IMR-90 (cell line): ENCODE results near the gene U2SURP. TPM values are rescaled to one million over a fixed set of nuclear protein-coding genes. Genes with fewer than 3 reads are reported as not detected.
A peak's percentile ranks its signal among the peaks of the same experiment; 100 is the strongest.

Experiments used
- ATAC-seq: fragments of 200-7000 bp; cut with Tn5 transposase; 2 replicates; pipeline ENCODE4 v1.9.1; 2020; ENCODE audit warnings: low read depth, mild to moderate bottlenecking, moderate library complexity
- BruUV-seq: library from RNA; stranded (reverse); fragments of 400-500 nt; replicated peaks from 2 replicates; lab custom pipeline; 2021; lab: Mats Ljungman, UMichigan
- CTCF ChIA-PET: fragments of 300-600 bp; formaldehyde crosslinking; extraction: SDS; loops from one replicate; lab custom pipeline; 2021; ENCODE audit warnings: antibody characterized with exemption; lab: Yijun Ruan, JAX
- POLR2A ChIA-PET: fragments of 300-600 bp; sonication (Branson Sonifier 250); formaldehyde crosslinking; loops from one replicate; lab custom pipeline; 2022; ENCODE audit warnings: antibody characterized with exemption; ENCODE audit not compliant: unreplicated experiment; lab: Charles Lee
- DNase-seq: peaks from one replicate; pipeline ENCODE4 v3.0.0; 2013
- H2AFZ ChIP-seq: replicated peaks from 2 replicates; pipeline ENCODE3; 2013; ENCODE audit warnings: low read length, mild to moderate bottlenecking; ENCODE audit not compliant: poor library complexity
- H2AK5ac ChIP-seq: 2 replicates; pipeline ENCODE4 v1.6.1; 2013; ENCODE audit warnings: low read depth, low read length, inconsistent platforms
- H2AK9ac ChIP-seq: replicated peaks from 2 replicates; pipeline ENCODE3; 2013; ENCODE audit warnings: mild to moderate bottlenecking, low read depth, low read length, moderate library complexity; ENCODE audit not compliant: poor library complexity
- H2BK120ac ChIP-seq: 2 replicates; pipeline ENCODE4 v1.6.1; 2013; ENCODE audit warnings: low read depth, low read length, inconsistent platforms
- H2BK15ac ChIP-seq: 3 replicates; pipeline ENCODE4 v1.6.1; 2013; ENCODE audit warnings: low read depth, low read length, inconsistent platforms
- H2BK20ac ChIP-seq: 2 replicates; pipeline ENCODE4 v1.6.1; 2013; ENCODE audit warnings: low read depth, mild to moderate bottlenecking, inconsistent platforms, low read length, moderate library complexity
- H2BK5ac ChIP-seq: 2 replicates; pipeline ENCODE4 v1.6.1; 2013; ENCODE audit warnings: mild to moderate bottlenecking, low read depth, low read length, inconsistent platforms; ENCODE audit not compliant: poor library complexity, severe bottlenecking
- H3K14ac ChIP-seq: replicated peaks from 2 replicates; pipeline ENCODE4 v1.6.1; 2013; ENCODE audit warnings: low read depth, low read length, inconsistent platforms
- H3K18ac ChIP-seq: 2 replicates; pipeline ENCODE4 v1.6.1; 2013; ENCODE audit warnings: low read depth, low read length, control low read depth
- H3K23ac ChIP-seq: 2 replicates; pipeline ENCODE4 v1.6.1; 2013; ENCODE audit warnings: low read depth, low read length, inconsistent platforms
- H3K27ac ChIP-seq: 2 replicates; pipeline ENCODE4 v1.5.1; 2013; ENCODE audit warnings: mild to moderate bottlenecking, control low read depth, low read length; ENCODE audit not compliant: insufficient read depth
- H3K27me3 ChIP-seq: 2 replicates; pipeline ENCODE4 v1.6.1; 2013; ENCODE audit warnings: low read length; ENCODE audit not compliant: control insufficient read depth, insufficient read depth
- H3K36me3 ChIP-seq: 2 replicates; pipeline ENCODE4 v1.6.1; 2013; ENCODE audit warnings: low read length, mixed read lengths; ENCODE audit not compliant: control insufficient read depth, insufficient read depth
- H3K4ac ChIP-seq: 2 replicates; pipeline ENCODE4 v1.6.1; 2013; ENCODE audit warnings: low read depth, low read length, inconsistent platforms
- H3K4me1 ChIP-seq: 2 replicates; pipeline ENCODE4 v1.6.1; 2013; ENCODE audit warnings: low read length, mixed read lengths; ENCODE audit not compliant: control insufficient read depth, insufficient read depth
- H3K4me2 ChIP-seq: 2 replicates; pipeline ENCODE4 v1.6.1; 2013; ENCODE audit warnings: low read depth, mild to moderate bottlenecking, control low read depth, low read length, moderate library complexity
- H3K4me3 ChIP-seq: 2 replicates; pipeline ENCODE4 v1.5.1; 2013; ENCODE audit warnings: low read depth, mild to moderate bottlenecking, control low read depth, low read length, moderate library complexity; ENCODE audit not compliant: insufficient read depth
- H3K56ac ChIP-seq: 2 replicates; pipeline ENCODE4 v1.6.1; 2013; ENCODE audit warnings: low read length, inconsistent platforms; ENCODE audit not compliant: insufficient read depth; ENCODE audit errors: extremely low read depth
- H3K79me1 ChIP-seq, 2 experiments: 2 replicates each; pipeline ENCODE4 v1.6.1; 2013; ENCODE audit warnings: low read length in 2 of 2, inconsistent platforms in 1 of 2, low read depth in 1 of 2
- H3K9ac ChIP-seq: 2 replicates; pipeline ENCODE4 v1.6.1; 2013; ENCODE audit warnings: low read depth, low read length, control low read depth
- H3K9me1 ChIP-seq: 2 replicates; pipeline ENCODE4 v1.6.1; 2013; ENCODE audit warnings: low read length, inconsistent platforms; ENCODE audit not compliant: insufficient read depth
- H3K9me3 ChIP-seq: 2 replicates; pipeline ENCODE4 v1.6.1; 2013; ENCODE audit warnings: low read length; ENCODE audit not compliant: control insufficient read depth, insufficient read depth
- H4K20me1 ChIP-seq: 2 replicates; pipeline ENCODE4 v1.6.1; 2013; ENCODE audit warnings: low read length, inconsistent platforms; ENCODE audit not compliant: insufficient read depth
- H4K5ac ChIP-seq: 2 replicates; pipeline ENCODE4 v1.6.1; 2013; ENCODE audit warnings: mild to moderate bottlenecking, low read depth, low read length, control low read depth
- H4K8ac ChIP-seq, 2 experiments: 2 replicates each; pipeline ENCODE4 v1.6.1; 2013; ENCODE audit warnings: low read depth in 2 of 2, low read length in 2 of 2, control low read depth in 1 of 2, inconsistent platforms in 1 of 2
- H4K91ac ChIP-seq: 2 replicates; pipeline ENCODE4 v1.6.1; 2013; ENCODE audit warnings: low read depth, low read length, inconsistent platforms; ENCODE audit not compliant: insufficient read depth
- BHLHE40 ChIP-seq: fragments of 150-350 bp; IDR thresholded peaks from 2 replicates; pipeline ENCODE4 v1.6.1; 2016; ENCODE audit warnings: mild to moderate bottlenecking, low read depth, low read length
- CHD1 ChIP-seq: IDR thresholded peaks from 2 replicates; pipeline ENCODE4 v1.6.1; 2012; ENCODE audit warnings: low read depth, low read length, improper control_type of control experiment
- ELK1 ChIP-seq: fragments of 150-350 bp; IDR thresholded peaks from 2 replicates; pipeline ENCODE4 v1.6.1; 2016; ENCODE audit warnings: low read depth, mild to moderate bottlenecking, low read length, moderate library complexity, borderline replicate concordance
- FOS ChIP-seq: fragments of 150-350 bp; IDR thresholded peaks from 2 replicates; pipeline ENCODE4 v1.6.1; 2016; ENCODE audit warnings: low read depth, low read length
- MAFK ChIP-seq: IDR thresholded peaks from 2 replicates; pipeline ENCODE4 v1.6.1; 2012; ENCODE audit warnings: low read depth, low read length, improper control_type of control experiment
- MAZ ChIP-seq: IDR thresholded peaks from 2 replicates; pipeline ENCODE4 v1.6.1; 2012; ENCODE audit warnings: low read depth, mild to moderate bottlenecking, low read length, improper control_type of control experiment, moderate library complexity, borderline replicate concordance
- MXI1 ChIP-seq: IDR thresholded peaks from 2 replicates; pipeline ENCODE4 v1.6.1; 2012; ENCODE audit warnings: low read depth, mild to moderate bottlenecking, low read length, moderate library complexity, borderline replicate concordance
- NFE2L2 ChIP-seq: fragments of 150-350 bp; IDR thresholded peaks from 2 replicates; pipeline ENCODE4 v1.6.1; 2016; ENCODE audit warnings: low read depth, mild to moderate bottlenecking, low read length
- POLR2A ChIP-seq: IDR thresholded peaks from 2 replicates; pipeline ENCODE4 v1.6.1; 2012; ENCODE audit warnings: mild to moderate bottlenecking, low read depth, low read length
- RCOR1 ChIP-seq: IDR thresholded peaks from 2 replicates; pipeline ENCODE4 v1.6.1; 2012; ENCODE audit warnings: mild to moderate bottlenecking, low read length, improper control_type of control experiment; ENCODE audit not compliant: insufficient replicate concordance
- RFX5 ChIP-seq: IDR thresholded peaks from 2 replicates; pipeline ENCODE4 v1.8.0; 2012; ENCODE audit warnings: low read depth, mild to moderate bottlenecking, low read length, moderate library complexity
- SMC3 ChIP-seq: fragments of 150-350 bp; IDR thresholded peaks from 2 replicates; pipeline ENCODE4 v1.6.1; 2016; ENCODE audit warnings: low read depth, mild to moderate bottlenecking, antibody characterized with exemption, low read length, moderate library complexity
- USF2 ChIP-seq: fragments of 150-350 bp; IDR thresholded peaks from 2 replicates; pipeline ENCODE4 v1.6.1; 2017; ENCODE audit warnings: mild to moderate bottlenecking, antibody characterized with exemption, low read length, low read depth
- WGBS, 2 experiments: methylation state at CpG; one replicate each; pipeline versions ENCODE4 v1.1.5 to v1.1.7; 2013; ENCODE audit warnings: missing lambda C conversion rate in 2 of 2; ENCODE audit not compliant: insufficient read length in 1 of 2; ENCODE audit errors: extremely low coverage in 2 of 2; 5-methylcytosine and 5-hydroxymethylcytosine counted together
- dilution Hi-C: fragments of 300-500 bp; cut with HindIII; formaldehyde crosslinking; loops from one replicate; pipeline ENCODE4 v1.14.3; 2018; ENCODE audit warnings: low sequenced_read_pairs; ENCODE audit not compliant: unreplicated experiment
- in situ Hi-C: fragments of 300-500 bp; cut with MboI; formaldehyde crosslinking; loops from 3 replicates; pipeline ENCODE4 v1.14.3; 2019; ENCODE audit warnings: low sequenced_read_pairs, inconsistent platforms, mixed read lengths
- intact Hi-C: fragments of 100-400 bp; cut with micrococcal nuclease; formaldehyde crosslinking; loops from 2 replicates; pipeline ENCODE4 v1.10.0; 2022
- polyA plus RNA-seq, 3 experiments: library from polyadenylated mRNA; depleted of rRNA; stranded (reverse); fragments of >200 nt; gene quantifications; 2 replicates each; pipeline ENCODE4 v1.2.3, GENCODE V29; 2012; ENCODE audit warnings: low replicate concordance in 1 of 3
- total RNA-seq: library from RNA; depleted of rRNA; stranded (reverse); fragments of >200 nt; gene quantifications from 2 replicates; pipeline ENCODE4 v1.2.3, GENCODE V29; 2012

The U2SURP gene
- total and polyA plus RNA-seq, 2 of the 4 experiments (the other 2 are of a cell fraction), result 24.8 to 29.4 TPM

- TF ChIP-seq MXI1, result no peak
These were observed 28.0 kb upstream of the U2SURP start (continued) for GRCh38 chr3:142973217-142974009.

- in situ Hi-C loops, result no loop called here
These were observed 25.9 kb upstream of the U2SURP start for GRCh38 chr3:142975316-142975995.

More at GRCh38 chr3:142975316-142975995, 25.9 kb upstream of the U2SURP start:
- no peak overlapping the region for H2BK15ac ChIP-seq
- no peaks in the 10 kb centered on the region for H3K4me1 ChIP-seq
- H2BK20ac ChIP-seq, result no peak overlapping the region
- 0 out of 2 replicates have a peak overlapping the region, but pooled peaks have one; percentile 8 for H3K4ac ChIP-seq
- H3K9me3 ChIP-seq, result no peaks in the 10 kb centered on the region
- no peak overlapping the region for H4K8ac ChIP-seq
- ChIA-PET POLR2A (no interaction called here), CTCF (interaction anchor here (0.5 kb wide), 1 partner anchor 10 kb away, joined by 6 read pairs; no protein-coding TSS in a partner anchor)
- no peaks in the 10 kb centered on the region for H3K9me1 ChIP-seq
- no peak overlapping the region for H4K91ac ChIP-seq
- BruUV-seq, result no TSS peak
- no peak overlapping the region for H3K4me2 ChIP-seq
- no peak overlapping the region for H2AFZ ChIP-seq
- H3K27me3 ChIP-seq, result peaks cover 15% of the 10 kb centered on the region
- H3K4me3 ChIP-seq, result no peak overlapping the region
- TF ChIP-seq MAFK (no peak), FOS (no peak), SMC3 (no peak), USF2 (no peak), CHD1 (no peak), ELK1 (no peak), BHLHE40 (no peak), RCOR1 (no peak), RFX5 (no peak), POLR2A (no peak), MAZ (no peak), MXI1 (no peak), NFE2L2 (no peak)
- H4K20me1 ChIP-seq, result no peaks in the 10 kb centered on the region
- no peak overlapping the region for H2BK120ac ChIP-seq
- H3K14ac ChIP-seq, result no peak overlapping the region
- no peak overlapping the region for H3K18ac ChIP-seq
- DNase-seq, result no peak
- no peaks in the 10 kb centered on the region for H3K36me3 ChIP-seq
- H2BK5ac ChIP-seq, result no peak overlapping the region
- no CpG with 5 or more reads among the region's 4 CpGs for WGBS, 2 experiments
- H3K23ac ChIP-seq, result no peak overlapping the region
- no peak overlapping the region for H2AK9ac ChIP-seq
- H2AK5ac ChIP-seq, result no peak overlapping the region
- intact Hi-C loops (no loop called here), dilution Hi-C loops (no loop called here)
- H3K9ac ChIP-seq, result no peak overlapping the region
- no peak for ATAC-seq
- H3K27ac ChIP-seq, result no peak overlapping the region
- H3K79me1 ChIP-seq, result no peaks in the 10 kb centered on the region
- H3K56ac ChIP-seq, result no peak overlapping the region
- H4K5ac ChIP-seq, result no peak overlapping the region
